OCI-LY3 (cell line): ENCODE data around the gene DIAPH2.

Experiments
- H2AFZ ChIP-seq: fragments of 200-600, 300-600 bp; shearing (Covaris generic); 2 replicates; pipeline ENCODE4 v1.6.0; 2014; ENCODE audit warnings: antibody characterized with exemption, low read depth, low read length
- H3K27ac ChIP-seq: fragments of 200-600, 300-600 bp; sonication (generic); 2 replicates; pipeline ENCODE4 v1.5.1; 2014; ENCODE audit warnings: mild to moderate bottlenecking, low read length, moderate library complexity, mixed read lengths
- H3K27me3 ChIP-seq: fragments of 200-600, 300-600 bp; sonication (generic); 2 replicates; pipeline ENCODE4 v1.6.1; 2014; ENCODE audit warnings: low read depth, low read length, mixed read lengths
- H3K36me3 ChIP-seq: fragments of 200-600, 300-600 bp; sonication (generic); replicated peaks from 2 replicates; pipeline ENCODE3; 2014; ENCODE audit warnings: low read depth, low read length, mixed read lengths
- H3K4me1 ChIP-seq: fragments of 300-600, 200-600 bp; sonication (generic); 2 replicates; pipeline ENCODE4 v1.6.1; 2014; ENCODE audit warnings: low read length, mixed read lengths
- H3K4me2 ChIP-seq: fragments of 200-600, 300-600 bp; sonication (generic); 2 replicates; pipeline ENCODE4 v1.6.1; 2014; ENCODE audit warnings: low read length, mixed read lengths
- H3K4me3 ChIP-seq: fragments of 300-600, 200-600 bp; sonication (generic); 2 replicates; pipeline ENCODE4 v1.5.1; 2014; ENCODE audit warnings: antibody characterized with exemption, mild to moderate bottlenecking, low read length, moderate library complexity
- H3K79me2 ChIP-seq: fragments of 300-600, 200-600 bp; shearing (Covaris generic); 2 replicates; pipeline ENCODE4 v1.6.1; 2014; ENCODE audit warnings: mild to moderate bottlenecking, low read length, mixed read lengths
- H3K9ac ChIP-seq: fragments of 300-600, 200-600 bp; shearing (Covaris generic); 2 replicates; pipeline ENCODE4 v1.6.0; 2014; ENCODE audit warnings: mild to moderate bottlenecking, low read length, moderate library complexity
- H3K9me3 ChIP-seq: fragments of 200-600, 300-600 bp; shearing (Covaris generic); 2 replicates; pipeline ENCODE4 v1.6.1; 2014; ENCODE audit warnings: low read length, mixed read lengths; ENCODE audit not compliant: insufficient read depth
- H4K20me1 ChIP-seq: fragments of 200-600, 300-600 bp; sonication (generic); 2 replicates; pipeline ENCODE4 v1.6.1; 2016; ENCODE audit warnings: low read length, mixed read lengths; ENCODE audit not compliant: insufficient read depth
- CTCF ChIP-seq: fragments of 200-600, 300-600 bp; sonication (generic); IDR thresholded peaks from 2 replicates; pipeline ENCODE4 v1.5.1; 2014; ENCODE audit warnings: antibody characterized with exemption, low read length, low read depth
- EZH2phosphoT487 ChIP-seq: fragments of 200-600 bp; shearing (Covaris generic); IDR thresholded peaks from 2 replicates; pipeline ENCODE4 v1.6.1; 2018; ENCODE audit warnings: antibody characterized with exemption, mixed run types, low read depth

Gene DIAPH2

GRCh38 chrX:97490656-97491055 lies 806.0 kb downstream of the DIAPH2 start:
- Histone ChIP-seq H3K36me3 (no peaks in the 10 kb centered on the region), H2AFZ (no peak overlapping the region), H3K79me2 (no peaks in the 10 kb centered on the region), H4K20me1 (no peaks in the 10 kb centered on the region), H3K27ac (no peak overlapping the region), H3K9ac (no peak overlapping the region), H3K27me3 (no peaks in the 10 kb centered on the region), H3K4me3 (no peak overlapping the region), H3K4me2 (no peak overlapping the region), H3K9me3 (no peaks in the 10 kb centered on the region), H3K4me1 (peaks cover 14% of the 10 kb centered on the region)
- no peak for TF ChIP-seq EZH2phosphoT487
- no peak for TF ChIP-seq CTCF

- H3K9ac ChIP-seq = no peak overlapping the region
- no peak overlapping the region for H3K4me3 ChIP-seq
- H2AFZ ChIP-seq = no peak overlapping the region
- H3K27me3 ChIP-seq = no peaks in the 10 kb centered on the region
- no peak for TF ChIP-seq EZH2phosphoT487
- TF ChIP-seq CTCF = no peak
- H3K4me2 ChIP-seq = peak overlapping the region; percentile 30; the same call in 1 of the 2 replicates
- no peaks in the 10 kb centered on the region for H4K20me1 ChIP-seq
- no peak overlapping the region for H3K27ac ChIP-seq
- no peaks in the 10 kb centered on the region for H3K9me3 ChIP-seq
- no peaks in the 10 kb centered on the region for H3K79me2 ChIP-seq
- peaks cover 22% of the 10 kb centered on the region for H3K4me1 ChIP-seq
- H3K36me3 ChIP-seq = no peaks in the 10 kb centered on the region
Measured at GRCh38 chrX:97494756-97495372, 810.2 kb downstream of the DIAPH2 start.

- H3K9me3 ChIP-seq = no peaks in the 10 kb centered on the region
- no peak for TF ChIP-seq CTCF
- TF ChIP-seq EZH2phosphoT487 = no peak
- H3K27ac ChIP-seq = no peak overlapping the region
- H3K4me1 ChIP-seq = peaks cover 22% of the 10 kb centered on the region
- 0 out of 2 replicates have a peak overlapping the region, but pooled peaks have one; percentile 12 for H3K4me2 ChIP-seq
- no peaks in the 10 kb centered on the region for H3K27me3 ChIP-seq
- H3K79me2 ChIP-seq = no peaks in the 10 kb centered on the region
- H4K20me1 ChIP-seq = no peaks in the 10 kb centered on the region
- H2AFZ ChIP-seq = no peak overlapping the region
- no peak overlapping the region for H3K9ac ChIP-seq
- no peak overlapping the region for H3K4me3 ChIP-seq
- H3K36me3 ChIP-seq = no peaks in the 10 kb centered on the region
Measured at GRCh38 chrX:97498093-97498492, 813.5 kb downstream of the DIAPH2 start.

- Histone ChIP-seq H3K27ac (no peak overlapping the region), H3K9ac (no peak overlapping the region), H3K27me3 (no peaks in the 10 kb centered on the region), H3K36me3 (no peaks in the 10 kb centered on the region), H3K79me2 (no peaks in the 10 kb centered on the region), H3K9me3 (no peaks in the 10 kb centered on the region), H3K4me1 (no peaks in the 10 kb centered on the region), H4K20me1 (no peaks in the 10 kb centered on the region), H3K4me3 (no peak overlapping the region), H2AFZ (no peak overlapping the region), H3K4me2 (no peak overlapping the region)
- TF ChIP-seq EZH2phosphoT487 = no peak
- no peak for TF ChIP-seq CTCF
Measured at GRCh38 chrX:97504431-97504830, 819.8 kb downstream of the DIAPH2 start.
